Placental epithelial cell (primary cell): Measurements from ENCODE around the gene ATXN1. TPM values are rescaled to one million over a fixed set of nuclear protein-coding genes. Genes with fewer than 3 reads are reported as not detected.

ENCODE experiments used
- total RNA-seq: library from RNA; depleted of rRNA; stranded (reverse); fragments of >200 nt; gene quantifications from 2 replicates; pipeline ENCODE4 v1.2.3, GENCODE V29; 2012

ATXN1 gene
- 40.0 and 59.0 TPM in 2 replicates for total RNA-seq

GRCh38 chr6:16760516-16761470 lies at the start of gene ATXN1:
Gene ATXN1, minus strand, starts transcription at chr6:16761460.

